HepG2 (cell line): Measurements from ENCODE around the gene DIP2C. TPM values are rescaled to one million over a fixed set of nuclear protein-coding genes. Genes with fewer than 3 reads are reported as not detected.

Source experiments
- ATAC-seq: fragments of 200-7000 bp; cut with Tn5 transposase; 3 replicates; pipeline ENCODE4 v1.9.1; 2020; ENCODE audit warnings: mild to moderate bottlenecking, moderate library complexity
- BruUV-seq: library from RNA; stranded (reverse); fragments of 400-500 nt; replicated peaks from 2 replicates; lab custom pipeline; 2021; lab: Mats Ljungman, UMichigan
- CTCF ChIA-PET: fragments of 300-600 bp; formaldehyde crosslinking; extraction: SDS; loops from one replicate; lab custom pipeline; 2021; ENCODE audit warnings: low total read pairs, inconsistent platforms, low intra/inter-chr PET ratio; lab: Yijun Ruan, JAX
- POLR2A ChIA-PET: fragments of 350-600 bp; sonication (Branson Sonifier 250); formaldehyde crosslinking; loops from one replicate; lab custom pipeline; 2020; ENCODE audit warnings: antibody characterized with exemption, inconsistent platforms; lab: Yijun Ruan, JAX
- DNase-seq: peaks from one replicate; pipeline ENCODE4 v3.0.0-alpha.2; 2015; ENCODE audit warnings: low spot score
- FAIRE-seq: peaks from 3 replicates; lab custom pipeline; 2011; peaks lifted over from hg19 to GRCh38; lab: Jason Lieb, UNC
- H2AFZ ChIP-seq: one replicate; pipeline ENCODE4 v1.6.1; 2011; ENCODE audit warnings: low read length, inconsistent platforms
- H3K27ac ChIP-seq: fragments of 300-600 bp; 3 replicates; pipeline ENCODE4 v1.8.0; 2011; ENCODE audit warnings: mixed run types, mild to moderate bottlenecking, mixed read lengths, low read length, inconsistent platforms; ENCODE audit not compliant: insufficient read depth; ENCODE audit errors: extremely low read length
- H3K27me3 ChIP-seq, 2 experiments: fragments of 200-600 bp in 1 of 2; 2 replicates in 1 of 2; 3 replicates in 1 of 2; pipeline versions ENCODE4 v1.6.0 to v1.8.0; 2011; ENCODE audit warnings: low read length in 2 of 2, mild to moderate bottlenecking in 2 of 2, moderate library complexity in 2 of 2, inconsistent platforms in 1 of 2; ENCODE audit not compliant: insufficient read depth in 2 of 2, control insufficient read depth in 1 of 2
- H3K36me3 ChIP-seq, 2 experiments: fragments of 200-600 bp in 1 of 2; replicated peaks in 1 of 2; 2 replicates in 1 of 2; 3 replicates in 1 of 2; pipeline versions ENCODE4 v1.5.1 to v1.8.0; 2011; ENCODE audit warnings: low read length in 2 of 2, inconsistent platforms in 1 of 2; ENCODE audit not compliant: insufficient read depth in 2 of 2, control insufficient read depth in 1 of 2
- H3K4me1 ChIP-seq: 2 replicates; pipeline ENCODE4 v1.5.1; 2012; ENCODE audit warnings: low read length, inconsistent platforms; ENCODE audit not compliant: insufficient read depth
- H3K4me2 ChIP-seq: 2 replicates; pipeline ENCODE4 v1.6.0; 2011; ENCODE audit warnings: low read depth, low read length, inconsistent platforms
- H3K4me3 ChIP-seq, 3 experiments: fragments of 200-600 bp in 1 of 3; sonication (generic), shearing (Covaris generic) in 1 of 3; replicated peaks in 1 of 3; 2 replicates each; pipeline ENCODE4 v1.5.1; 2011 to 2016; ENCODE audit warnings: low read length in 3 of 3, inconsistent platforms in 2 of 3, low read depth in 2 of 3, mild to moderate bottlenecking in 2 of 3, control low read depth in 1 of 3, mixed read lengths in 1 of 3; ENCODE audit not compliant: insufficient read depth in 1 of 3
- H3K79me2 ChIP-seq: one replicate; pipeline ENCODE4 v1.6.1; 2011; ENCODE audit warnings: low read length, inconsistent platforms; ENCODE audit not compliant: insufficient read depth
- H3K9ac ChIP-seq: 2 replicates; pipeline ENCODE4 v1.6.0; 2011; ENCODE audit warnings: mild to moderate bottlenecking, low read depth, low read length, inconsistent platforms; ENCODE audit not compliant: insufficient read depth
- H3K9me3 ChIP-seq: 2 replicates; pipeline ENCODE4 v1.5.1; 2012; ENCODE audit warnings: mild to moderate bottlenecking, low read length
- H4K20me1 ChIP-seq: 2 replicates; pipeline ENCODE4 v1.6.0; 2011; ENCODE audit warnings: inconsistent platforms, mild to moderate bottlenecking, low read length, moderate library complexity; ENCODE audit not compliant: insufficient read depth
- CHCHD3 ChIP-seq: sonication (generic); formaldehyde crosslinking; IDR thresholded peaks from 2 replicates; pipeline ENCODE4 v1.8.0; 2022; ENCODE audit warnings: mild to moderate bottlenecking, missing genetic modification reagents, moderate library complexity
- CTCF ChIP-seq: sonication (generic); formaldehyde crosslinking; IDR thresholded peaks from 2 replicates; pipeline ENCODE4 v1.5.0; 2020; ENCODE audit warnings: mild to moderate bottlenecking, missing genetic modification reagents, moderate library complexity
- FOXO1 ChIP-seq: sonication (generic); formaldehyde crosslinking; IDR thresholded peaks from 2 replicates; pipeline ENCODE4 v1.4.0; 2020; ENCODE audit warnings: missing genetic modification reagents
- HINFP ChIP-seq: sonication (generic); formaldehyde crosslinking; IDR thresholded peaks from 2 replicates; pipeline ENCODE4 v1.4.0; 2020; ENCODE audit warnings: low read depth, mild to moderate bottlenecking, missing genetic modification reagents
- MTERF4 ChIP-seq: sonication (generic); formaldehyde crosslinking; IDR thresholded peaks from 2 replicates; pipeline ENCODE4 v1.8.0; 2023; ENCODE audit warnings: mild to moderate bottlenecking, missing genetic modification reagents
- NFRKB ChIP-seq: fragments of 450-650 bp; IDR thresholded peaks from 2 replicates; pipeline ENCODE4 v1.6.1; 2017
- NR3C1 ChIP-seq: sonication (generic); formaldehyde crosslinking; IDR thresholded peaks from 2 replicates; pipeline ENCODE4 v1.4.0; 2020; ENCODE audit warnings: missing genetic modification reagents
- RBAK ChIP-seq: sonication (generic); formaldehyde crosslinking; IDR thresholded peaks from 2 replicates; pipeline ENCODE4 v1.5.1; 2020; ENCODE audit warnings: mild to moderate bottlenecking, missing genetic modification reagents
- STAG1 ChIP-seq: sonication (generic); formaldehyde crosslinking; IDR thresholded peaks from 2 replicates; pipeline ENCODE4 v1.4.0; 2020; ENCODE audit warnings: missing genetic modification reagents
- TMF1 ChIP-seq: sonication (generic); formaldehyde crosslinking; IDR thresholded peaks from 2 replicates; pipeline ENCODE4 v1.8.1; 2022; ENCODE audit warnings: low read depth, missing genetic modification reagents
- XRCC5 ChIP-seq: fragments of 200-400 bp; formaldehyde crosslinking; optimal IDR thresholded peaks from 2 replicates; pipeline ENCODE3; 2017; ENCODE audit warnings: mild to moderate bottlenecking, low read length
- ZNF513 ChIP-seq: sonication (generic); formaldehyde crosslinking; conservative IDR thresholded peaks from 2 replicates; pipeline ENCODE4 v1.5.0; 2020; ENCODE audit warnings: missing genetic modification reagents
- ZNF574 ChIP-seq: sonication (generic); formaldehyde crosslinking; IDR thresholded peaks from 2 replicates; pipeline ENCODE4 v1.4.0; 2020; ENCODE audit warnings: missing genetic modification reagents
- ZNF713 ChIP-seq: sonication (generic); formaldehyde crosslinking; IDR thresholded peaks from 2 replicates; pipeline ENCODE4 v1.4.0; 2020; ENCODE audit warnings: mild to moderate bottlenecking, missing genetic modification reagents
- ZNF737 ChIP-seq: sonication (generic); formaldehyde crosslinking; IDR thresholded peaks from 2 replicates; pipeline ENCODE4 v1.5.0; 2020; ENCODE audit warnings: missing genetic modification reagents, mild to moderate bottlenecking, borderline replicate concordance
- WGBS: methylation state at CpG from one replicate; pipeline ENCODE4 v1.1.6; 2017; ENCODE audit warnings: low lambda C conversion rate; 5-methylcytosine and 5-hydroxymethylcytosine counted together
- in situ Hi-C: cut with HindIII; loops from 2 replicates; pipeline ENCODE4 v1.10.0; 2017; ENCODE audit warnings: low pct_unique_long_range_greater_than_20kb; ENCODE audit not compliant: extremely low pct_ligation_motif_present
- intact Hi-C: fragments of 100-400 bp; cut with micrococcal nuclease; formaldehyde crosslinking; loops from one replicate; pipeline ENCODE4 v1.10.0; 2022; ENCODE audit not compliant: unreplicated experiment
- polyA plus RNA-seq, 8 experiments: library from polyadenylated mRNA; depleted of rRNA in 3 of 8; stranded (reverse) in 7 of 8; unstranded in 1 of 8; fragments of >200 nt; fragmentation: Illumina TruSeq in 4 of 8; extraction: Trizol in 4 of 8; gene quantifications; 2 replicates each; pipeline versions ENCODE4 v1.2.1 to v1.2.3, GENCODE V29; 2011 to 2016; ENCODE audit warnings: low read depth in 4 of 8, missing spikeins in 1 of 8, mixed read lengths in 1 of 8; ENCODE audit not compliant: insufficient read depth in 1 of 8
- total RNA-seq, 5 experiments: library from RNA; depleted of rRNA; stranded (reverse); fragments of >200 nt; fragmentation: Illumina TruSeq; extraction: Trizol; gene quantifications; 2 replicates each; pipeline ENCODE4 v1.2.3, GENCODE V29; 2016; ENCODE audit warnings: low read depth in 1 of 5

Gene DIP2C
- total and polyA plus RNA-seq, 2 of the 13 experiments (the other 11 are each of a cell fraction or from before 2014, with no cell fraction given), result 2.2 to 2.7 TPM

- TF ChIP-seq CTCF (CRISPR knock-in tag), result peak; percentile 60
- TF ChIP-seq ZNF737, result no peak
- TF ChIP-seq STAG1 (CRISPR knock-in tag), result peak; percentile 28
- peak; percentile 29 for TF ChIP-seq XRCC5
- TF ChIP-seq ZNF574 (CRISPR knock-in tag), result peak; percentile 91
- TF ChIP-seq, all 625 proteins: peak for 8
Measured at GRCh38 chr10:287814-288213, 401.7 kb downstream of the DIP2C start (continued).

- in situ Hi-C loops (no loop called here), intact Hi-C loops (no loop called here)
- Histone ChIP-seq H3K4me2 (no peak overlapping the region), H3K79me2 (no peaks in the 10 kb centered on the region), H3K9me3 (no peaks in the 10 kb centered on the region), H3K36me3 (0 out of 5 replicates have a peak, but pooled peaks cover 2 to 12% of the 10 kb centered on the region in 2 experiments), H3K9ac (no peak overlapping the region), H4K20me1 (no peaks in the 10 kb centered on the region), H2AFZ (no peak overlapping the region), H3K27me3 (no peaks in the 10 kb centered on the region), H3K4me3 (no peak overlapping the region), H3K27ac (no peak overlapping the region), H3K4me1 (no peaks in the 10 kb centered on the region)
- no peak for FAIRE-seq
- no TSS peak for BruUV-seq
- WGBS, result 92% methylated on average over 4 of the region's 4 CpGs
- DNase-seq, result no peak
- ChIA-PET POLR2A (no interaction called here), CTCF (no interaction called here)
- ATAC-seq, result no peak
- TF ChIP-seq CHCHD3 (CRISPR knock-in tag), result no peak
- no peak for TF ChIP-seq ZNF713
- TF ChIP-seq MTERF4 (CRISPR knock-in tag), result no peak
- no peak for TF ChIP-seq HINFP (CRISPR knock-in tag)
- no peak for TF ChIP-seq NR3C1 (CRISPR knock-in tag)
- TF ChIP-seq TMF1 (CRISPR knock-in tag), result no peak
- no peak for TF ChIP-seq ZNF513
- no peak for TF ChIP-seq FOXO1 (CRISPR knock-in tag)
- no peak for TF ChIP-seq RBAK (CRISPR knock-in tag)
- no peak for TF ChIP-seq NFRKB
Measured at GRCh38 chr10:287026-287709, 402.3 kb downstream of the DIP2C start.
